ENCODE data around the gene MSX2. TPM values are rescaled to one million over a fixed set of nuclear protein-coding genes. Genes with fewer than 3 reads are reported as not detected.

MSX2 gene
- total RNA-seq, 2 experiments from 2014 or later, result not detected

GRCh38 chr5:174734571-174735497 is 10.5 kb downstream of the MSX2 start:
- no peaks in the 10 kb centered on the region for H3K4me1 ChIP-seq (ENCODE audit: insufficient read depth, low read length, poor library complexity, severe bottlenecking)
- no peak overlapping the region for H3K4me3 ChIP-seq (ENCODE audit: low read depth, low read length, poor library complexity, severe bottlenecking)
- no peaks in the 10 kb centered on the region for H3K9me2 ChIP-seq (ENCODE audit: insufficient read depth, low read length)
- H3K79me2 ChIP-seq (ENCODE audit: insufficient read depth, low read depth, low read length), result no peaks in the 10 kb centered on the region
- no peaks in the 10 kb centered on the region for H4K20me1 ChIP-seq (ENCODE audit: insufficient read depth, low read length)
- TF ChIP-seq CTCF (conservative IDR thresholded peaks at IDR 0.05; ENCODE audit: low read length) (no peak), EZH2phosphoT487 (IDR thresholded peaks at IDR 0.05; ENCODE audit: borderline replicate concordance, low read depth, low read length) (no peak)
- DNase-seq (ENCODE audit: low spot score), result no peak
- BruUV-seq (replicated peaks), result no TSS peak
- no peak overlapping the region for H2AFZ ChIP-seq (ENCODE audit: low read length)
- CTCF ChIA-PET (ENCODE audit: unreplicated experiment), result no interaction called here
- intact Hi-C loops (cut with micrococcal nuclease; ENCODE audit: unreplicated experiment), result no loop called here
- H3K36me3 ChIP-seq (ENCODE audit: insufficient read depth, low read length), result no peaks in the 10 kb centered on the region
- POLR2A ChIA-PET, result no interaction called here
- H3K9me3 ChIP-seq (ENCODE audit: low read length), result no peaks in the 10 kb centered on the region
- H3K27ac ChIP-seq (ENCODE audit: low read depth, low read length, poor library complexity, severe bottlenecking), result no peak overlapping the region
- H3K4me2 ChIP-seq (ENCODE audit: low read length), result no peak overlapping the region

GRCh38 chr5:174735498-174736330 is 11.3 kb downstream of the MSX2 start:
- no TSS peak for BruUV-seq (replicated peaks)
- Histone ChIP-seq H3K4me2 (ENCODE audit: low read length) (no peak overlapping the region), H3K9me2 (ENCODE audit: insufficient read depth, low read length) (no peaks in the 10 kb centered on the region), H4K20me1 (ENCODE audit: insufficient read depth, low read length) (no peaks in the 10 kb centered on the region), H3K79me2 (ENCODE audit: insufficient read depth, low read depth, low read length) (no peaks in the 10 kb centered on the region), H3K4me1 (ENCODE audit: insufficient read depth, low read length, poor library complexity, severe bottlenecking) (no peaks in the 10 kb centered on the region), H3K36me3 (ENCODE audit: insufficient read depth, low read length) (no peaks in the 10 kb centered on the region), H3K9me3 (ENCODE audit: low read length) (no peaks in the 10 kb centered on the region), H3K27ac (ENCODE audit: low read depth, low read length, poor library complexity, severe bottlenecking) (no peak overlapping the region), H3K4me3 (ENCODE audit: low read depth, low read length, poor library complexity, severe bottlenecking) (no peak overlapping the region), H2AFZ (ENCODE audit: low read length) (no peak overlapping the region)
- ChIA-PET POLR2A (no interaction called here), CTCF (ENCODE audit: unreplicated experiment) (no interaction called here)
- 0 out of 2 replicates have a peak, but pooled peaks have one; percentile 27 for TF ChIP-seq CTCF (conservative IDR thresholded peaks at IDR 0.05; ENCODE audit: low read length)
- TF ChIP-seq EZH2phosphoT487 (IDR thresholded peaks at IDR 0.05; ENCODE audit: borderline replicate concordance, low read depth, low read length), result no peak
- intact Hi-C loops (cut with micrococcal nuclease; ENCODE audit: unreplicated experiment), result no loop called here
- DNase-seq (ENCODE audit: low spot score), result no peak

Data from OCI-LY7 (cell line).